Measurements from ENCODE around the gene ETV6.

Gene ETV6

DNA sequence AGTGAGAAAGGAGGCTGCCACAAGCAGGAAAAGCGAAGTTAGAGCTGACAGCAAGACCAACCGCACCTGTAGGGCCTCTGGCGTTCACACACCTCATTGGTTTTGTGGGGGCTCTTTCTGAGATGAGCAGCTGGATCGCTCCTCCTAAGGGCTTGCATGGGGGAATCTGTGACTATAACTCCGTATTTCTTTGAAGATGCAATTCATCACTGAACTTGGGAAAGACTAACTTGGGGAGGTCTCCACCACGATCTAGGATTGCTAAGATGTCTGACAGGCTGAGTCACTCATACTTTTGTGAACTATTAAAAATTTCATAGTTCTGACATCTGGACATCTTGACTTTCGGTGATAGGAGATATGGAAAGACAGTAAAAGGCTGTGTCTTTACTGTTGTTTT lies 173.6 kb downstream of the ETV6 start:
- DNase-seq (ENCODE audit: low spot score) (peak; percentile 38), FAIRE-seq (peak; percentile 42)

DNA sequence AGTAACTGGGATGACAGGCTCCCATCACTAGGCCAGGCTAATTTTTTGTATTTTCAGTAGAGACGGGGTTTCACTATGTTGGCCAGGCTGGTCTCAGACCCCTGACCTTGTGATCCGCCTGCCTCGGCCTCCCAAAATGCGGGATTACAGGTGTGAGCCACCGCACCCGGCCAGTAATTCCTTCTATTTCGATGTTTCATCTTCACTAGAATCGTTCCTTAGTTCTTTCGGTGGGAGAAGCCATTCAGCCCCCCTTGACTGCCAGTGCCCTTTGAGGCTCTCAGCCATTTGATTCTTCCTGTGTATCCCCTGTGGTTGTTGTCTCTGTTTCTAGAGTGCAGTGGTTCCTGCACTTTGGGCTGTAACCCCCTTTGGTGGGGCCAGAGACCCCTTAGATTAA lies 174.1 kb downstream of the ETV6 start:
- DNase-seq (ENCODE audit: low spot score) (no peak), FAIRE-seq (no peak)

DNA sequence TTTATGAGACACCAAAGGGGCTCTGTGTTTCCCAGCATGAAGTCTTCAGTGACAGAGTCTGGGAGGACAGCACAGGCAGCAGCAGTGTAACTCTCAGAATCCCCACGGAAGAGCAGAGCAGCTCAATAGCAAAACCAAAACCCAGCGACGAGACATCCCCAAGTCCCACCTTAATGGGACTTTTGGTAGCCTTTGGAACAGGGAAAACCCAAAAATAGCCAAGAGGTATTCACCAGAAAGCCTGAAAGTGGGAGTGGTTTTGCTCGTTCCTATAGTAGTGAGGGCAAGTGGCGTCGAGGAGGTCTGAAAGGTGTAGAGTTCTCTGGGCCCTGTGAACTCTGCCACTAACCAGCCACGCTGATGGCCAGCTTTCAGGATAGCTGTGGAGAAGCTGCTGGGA lies 174.6 kb downstream of the ETV6 start:
- DNase-seq (ENCODE audit: low spot score) (no peak), FAIRE-seq (no peak)

DNA sequence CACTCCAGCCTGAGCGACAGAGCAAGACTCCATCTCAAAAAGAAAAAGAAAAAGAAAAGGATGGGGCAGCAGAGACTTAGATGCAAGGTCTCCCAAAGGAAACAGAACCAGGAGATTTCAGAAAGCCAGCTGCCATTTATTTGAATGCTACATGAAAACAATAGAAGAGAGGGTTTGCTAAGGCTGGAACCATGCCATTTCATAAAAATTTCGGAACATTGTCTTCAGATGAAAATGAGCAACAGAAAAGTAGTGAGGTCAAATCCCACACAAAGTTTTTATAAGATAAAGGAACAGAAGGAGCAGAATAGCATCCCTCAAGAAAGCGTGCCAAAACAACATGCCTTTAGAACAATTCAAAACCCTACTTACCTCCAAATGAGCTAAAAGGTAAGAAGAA lies 175.3 kb downstream of the ETV6 start:
- DNase-seq (ENCODE audit: low spot score) (no peak), FAIRE-seq (no peak)

DNA sequence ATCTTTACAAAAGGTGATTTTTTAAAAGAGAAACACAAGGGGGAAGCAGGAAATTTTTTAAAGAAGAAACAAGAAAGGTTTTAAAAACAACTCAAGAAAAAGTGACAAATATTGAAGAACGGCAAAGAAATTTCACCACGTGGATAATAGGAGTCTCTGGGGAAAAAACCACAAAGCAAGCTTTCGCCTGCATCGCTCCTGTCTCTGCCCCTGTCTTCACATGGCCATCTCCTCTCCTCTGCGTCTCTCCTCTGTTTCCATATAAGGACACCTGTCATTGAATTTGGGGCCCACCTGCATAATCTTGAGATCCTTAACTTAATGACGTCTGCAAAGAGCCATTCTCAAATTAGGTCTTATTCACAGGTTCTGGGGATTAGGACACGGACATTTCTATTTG lies 175.8 kb downstream of the ETV6 start:
- FAIRE-seq (no peak), DNase-seq (ENCODE audit: low spot score) (no peak)

DNA sequence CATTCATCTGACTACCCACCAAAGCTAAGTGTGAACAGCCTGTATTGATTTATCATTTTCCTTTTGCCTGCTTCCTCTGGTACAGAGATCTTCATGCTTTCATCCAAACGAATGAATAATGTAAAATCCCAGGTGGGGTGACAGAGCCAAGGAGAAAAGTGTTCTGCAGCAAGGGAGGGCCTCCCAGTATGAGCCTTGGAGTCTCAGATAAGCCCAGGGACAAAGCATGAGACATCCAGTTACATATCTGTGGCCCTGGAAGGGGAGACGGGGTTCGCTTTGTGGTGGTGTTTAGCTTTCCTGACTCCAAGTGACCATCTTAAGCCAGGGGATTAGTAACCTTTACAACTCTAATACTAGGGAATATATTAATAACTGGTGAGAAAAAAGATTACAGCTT lies 177.1 kb downstream of the ETV6 start:
- FAIRE-seq, result no peak
- no peak for DNase-seq (ENCODE audit: low spot score)

DNA sequence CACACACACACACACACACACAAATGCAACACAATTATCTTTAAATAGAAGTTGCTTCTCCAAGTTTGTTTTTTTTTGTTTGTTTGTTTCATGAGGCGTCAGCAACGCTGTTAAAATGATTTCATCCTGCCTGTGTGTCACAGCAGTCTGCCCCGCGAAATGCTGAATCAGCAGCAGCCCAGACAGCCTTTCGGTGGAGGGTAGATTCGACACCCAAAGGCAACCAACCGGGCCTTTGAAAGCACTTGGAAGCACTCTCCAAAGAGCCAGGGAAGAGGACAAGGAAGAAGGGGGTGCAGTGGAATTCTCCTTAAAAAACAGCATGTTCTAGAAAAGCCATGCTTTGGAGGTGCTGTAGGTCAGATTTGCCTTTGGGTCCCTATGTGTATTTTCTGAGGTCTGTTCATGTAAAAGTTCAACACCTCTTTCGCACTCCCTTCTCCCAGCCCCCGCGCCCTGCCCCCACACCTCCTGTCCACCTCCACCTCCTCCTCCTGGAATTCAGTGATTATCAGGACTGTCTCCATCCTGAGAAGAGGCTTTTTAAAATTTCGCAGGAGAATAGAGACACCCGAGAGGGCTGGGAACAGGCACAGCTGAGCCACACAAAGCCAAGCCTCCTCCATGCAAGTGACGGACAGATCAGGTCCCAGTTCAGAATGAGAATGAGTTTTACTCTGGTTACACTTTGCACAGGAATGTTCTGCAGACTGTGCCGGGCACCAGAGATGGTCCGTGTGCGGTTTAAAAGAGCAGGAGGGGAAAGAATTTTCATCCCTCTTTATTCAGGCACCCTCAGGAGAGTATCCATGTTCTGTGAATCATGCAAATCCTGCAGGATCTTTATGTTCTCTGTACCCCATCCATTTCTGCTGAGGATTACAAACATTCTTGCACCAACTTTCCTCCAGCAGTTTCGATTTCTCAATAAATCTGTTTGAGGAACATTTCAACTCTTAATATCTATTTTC lies 177.9 kb downstream of the ETV6 start:
- DNase-seq (ENCODE audit: low spot score), result no peak
- FAIRE-seq, result no peak

DNA sequence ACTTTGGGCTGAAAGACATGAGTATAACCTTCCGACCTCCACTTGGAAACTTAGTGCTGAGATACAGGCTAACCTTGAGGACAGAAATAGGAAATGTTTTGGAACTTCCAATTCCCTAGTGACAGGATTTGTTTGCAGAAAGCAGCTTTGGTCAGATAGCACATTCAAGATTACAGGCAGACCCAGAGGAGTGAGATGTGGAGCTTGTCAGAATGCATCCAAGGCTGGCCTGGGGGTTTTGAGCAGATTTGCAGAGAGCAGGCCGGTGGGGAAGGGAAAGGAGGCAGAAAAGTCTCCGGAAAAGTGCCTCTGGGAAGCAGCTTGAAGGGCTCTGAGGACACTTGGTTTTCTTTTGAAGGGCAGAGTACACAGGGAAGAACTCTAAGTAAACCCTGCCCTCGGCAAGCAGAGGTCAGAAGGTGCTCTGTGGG lies 180.3 kb downstream of the ETV6 start:
- no peak for FAIRE-seq
- DNase-seq (ENCODE audit: low spot score), result no peak

DNA sequence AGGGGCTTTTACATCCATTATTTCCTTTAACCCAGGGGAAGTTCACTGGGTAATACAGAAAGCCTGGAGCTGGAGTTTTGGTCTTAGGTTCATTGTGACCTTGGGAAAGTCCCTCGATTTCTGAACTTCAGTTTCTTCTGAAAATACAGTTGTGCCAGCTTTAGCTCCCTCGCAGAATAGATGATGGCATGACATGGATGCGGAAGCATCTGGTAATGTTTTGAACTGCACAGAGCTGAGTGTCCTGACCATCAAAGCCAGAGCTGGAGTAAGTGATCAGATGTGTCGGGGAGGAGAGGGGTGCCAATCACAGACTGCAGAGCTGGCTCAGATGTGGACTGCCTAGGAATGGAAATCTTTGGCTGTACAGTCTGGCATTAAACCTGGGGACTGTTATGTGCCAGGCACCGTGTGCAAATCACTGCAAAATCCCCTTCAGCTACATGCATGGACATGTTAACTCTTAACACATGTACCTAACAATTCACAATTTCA lies 180.9 kb downstream of the ETV6 start:
- DNase-seq (ENCODE audit: low spot score) (no peak), FAIRE-seq (no peak)

DNA sequence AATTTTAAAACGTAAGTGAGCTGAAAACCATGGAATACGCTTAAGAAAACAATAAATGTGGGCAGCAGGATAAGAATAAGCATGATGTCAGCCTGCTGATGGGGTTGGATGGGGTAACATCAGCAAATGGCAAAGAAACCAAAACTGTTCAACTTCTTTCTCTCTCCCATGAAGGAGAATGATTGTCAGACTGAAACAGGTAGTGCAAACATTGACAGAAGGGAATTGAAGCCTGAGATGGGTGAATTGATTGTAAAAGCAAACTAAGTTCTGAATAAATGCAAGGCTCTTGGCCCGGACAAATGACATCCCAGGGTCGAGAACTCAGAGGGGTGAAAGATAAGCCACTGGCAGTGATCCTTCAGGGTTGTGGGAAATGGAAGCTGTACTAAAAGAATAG lies 182.6 kb downstream of the ETV6 start:
- DNase-seq (ENCODE audit: low spot score), result no peak
- no peak for FAIRE-seq

DNA sequence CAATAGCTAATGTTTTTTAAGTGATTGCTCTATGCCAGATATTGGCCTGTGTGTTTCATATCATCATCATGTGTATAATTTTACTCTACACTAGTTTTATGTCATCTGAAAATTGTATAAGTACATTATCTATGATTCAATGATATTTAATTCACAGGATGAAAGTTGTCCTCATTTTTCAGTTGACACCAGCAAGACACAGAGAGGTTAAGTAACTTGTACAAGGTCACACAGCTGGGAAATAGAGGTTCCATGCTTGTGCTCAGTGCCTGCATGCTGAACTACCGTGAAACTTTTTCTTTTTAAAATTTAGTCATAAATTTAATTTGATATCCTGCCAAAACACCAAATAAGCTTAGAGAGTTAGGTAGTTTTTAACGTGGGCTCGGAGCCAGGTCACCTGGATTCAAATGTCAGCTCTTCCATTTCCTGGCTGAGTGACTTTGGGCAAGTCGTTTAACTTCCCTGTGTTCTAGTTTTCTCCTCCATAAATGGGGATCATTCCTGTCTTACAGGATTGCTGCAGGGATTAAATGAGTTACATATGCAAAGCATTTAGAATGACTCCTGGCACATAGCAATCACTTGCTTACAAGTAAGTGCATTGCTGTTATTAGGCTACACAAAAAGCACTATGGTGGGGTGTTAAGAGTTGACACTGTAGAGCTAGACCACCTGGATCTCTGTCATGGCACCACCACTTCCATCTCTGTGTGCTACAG lies 183.9 kb downstream of the ETV6 start:
- DNase-seq (ENCODE audit: low spot score) (no peak), FAIRE-seq (no peak)

DNA sequence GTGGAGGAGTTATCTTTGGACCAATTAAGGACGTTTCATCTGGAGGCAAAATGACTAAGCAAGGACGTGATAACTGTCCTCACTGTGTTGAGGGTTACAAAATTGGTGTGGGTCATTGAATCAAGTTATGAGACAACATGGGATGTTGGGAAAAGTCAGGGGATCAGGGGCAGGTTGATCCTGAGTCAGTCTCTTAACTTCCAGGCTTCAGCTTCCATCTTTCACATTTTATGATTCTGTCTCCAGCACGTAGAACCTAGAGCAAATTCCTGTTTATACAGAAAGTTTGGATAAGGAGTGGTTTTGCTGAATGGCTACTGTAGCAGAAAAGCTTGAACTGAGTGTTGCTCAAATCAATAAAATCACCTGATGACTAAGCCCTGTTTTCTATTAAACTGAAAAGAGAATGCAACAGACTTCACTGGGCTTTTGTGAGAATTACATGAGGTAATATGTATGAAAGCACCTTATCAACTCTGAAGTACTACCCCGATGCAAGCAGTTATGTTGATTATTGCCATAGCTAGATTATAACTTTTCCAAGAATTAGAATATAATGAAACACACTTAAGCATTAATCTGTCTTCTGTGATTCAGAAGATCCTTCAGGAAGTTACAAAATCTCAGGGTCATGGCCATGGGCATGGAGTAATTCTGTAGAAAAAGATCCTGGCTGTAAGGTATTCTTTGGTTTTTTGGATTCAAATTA lies 184.8 kb downstream of the ETV6 start:
- DNase-seq (ENCODE audit: low spot score) (peak; percentile 16), FAIRE-seq (peak; percentile 49)

DNA sequence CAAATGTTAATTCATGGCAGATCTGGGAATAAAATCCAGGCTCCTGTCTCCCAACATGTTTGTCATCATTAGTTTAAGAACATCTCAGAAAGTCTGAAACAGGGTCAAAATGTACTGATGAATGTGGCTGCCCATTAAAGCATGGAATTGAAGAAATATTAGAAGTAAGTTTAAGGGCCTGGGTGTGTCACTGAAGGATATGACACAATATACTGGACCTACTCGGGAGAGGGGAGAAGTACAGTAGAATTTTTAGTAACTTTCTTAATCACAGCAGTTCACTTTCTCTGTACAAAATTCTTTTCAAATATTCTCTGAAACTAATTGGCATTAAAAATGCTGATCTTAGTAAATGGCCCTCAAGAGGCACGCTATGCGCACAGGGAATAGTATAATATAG lies 185.5 kb downstream of the ETV6 start:
- DNase-seq (ENCODE audit: low spot score) (no peak), FAIRE-seq (no peak)

DNA sequence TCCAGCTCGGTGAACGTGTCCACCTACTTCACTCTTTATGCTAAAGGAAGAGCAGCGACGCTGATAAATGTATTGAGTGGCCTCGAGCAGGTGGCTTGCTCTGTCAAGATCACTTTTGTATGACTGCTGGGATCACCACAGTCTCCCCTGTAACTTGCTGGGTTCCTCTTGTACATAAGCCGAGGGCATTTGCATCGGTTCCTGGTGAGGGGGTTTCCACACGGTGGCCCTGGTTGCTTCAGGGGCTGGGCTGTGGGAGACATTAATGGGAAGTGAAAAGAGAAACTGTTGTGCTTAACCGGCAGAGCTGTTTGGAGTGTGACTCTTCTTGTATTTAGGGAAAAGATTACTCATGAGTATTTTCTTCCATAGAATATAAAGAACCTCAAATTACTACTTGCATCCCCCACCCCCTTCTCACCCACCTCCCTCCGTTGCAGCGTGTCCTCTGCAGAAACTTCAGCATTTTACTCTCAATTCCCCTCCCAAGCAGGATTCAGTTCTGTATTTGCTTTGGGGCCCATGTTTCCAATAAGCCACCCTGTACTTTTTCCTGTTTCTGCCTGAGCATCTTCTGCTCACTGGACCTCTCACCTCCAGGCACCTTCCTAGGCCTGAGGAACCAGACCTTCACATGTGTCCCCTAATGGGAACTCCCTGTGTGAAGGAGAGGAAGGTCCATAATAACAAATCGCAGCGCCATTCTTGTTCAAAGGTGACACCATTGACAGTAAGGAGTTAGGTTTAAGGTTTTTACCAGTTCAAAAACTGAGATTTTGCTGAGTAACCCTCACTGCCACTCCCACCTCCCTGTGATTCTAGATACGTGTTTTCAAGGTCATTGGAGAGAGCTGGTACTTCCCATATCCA lies 187.0 kb downstream of the ETV6 start:
- DNase-seq (ENCODE audit: low spot score), result no peak
- no peak for FAIRE-seq

DNA sequence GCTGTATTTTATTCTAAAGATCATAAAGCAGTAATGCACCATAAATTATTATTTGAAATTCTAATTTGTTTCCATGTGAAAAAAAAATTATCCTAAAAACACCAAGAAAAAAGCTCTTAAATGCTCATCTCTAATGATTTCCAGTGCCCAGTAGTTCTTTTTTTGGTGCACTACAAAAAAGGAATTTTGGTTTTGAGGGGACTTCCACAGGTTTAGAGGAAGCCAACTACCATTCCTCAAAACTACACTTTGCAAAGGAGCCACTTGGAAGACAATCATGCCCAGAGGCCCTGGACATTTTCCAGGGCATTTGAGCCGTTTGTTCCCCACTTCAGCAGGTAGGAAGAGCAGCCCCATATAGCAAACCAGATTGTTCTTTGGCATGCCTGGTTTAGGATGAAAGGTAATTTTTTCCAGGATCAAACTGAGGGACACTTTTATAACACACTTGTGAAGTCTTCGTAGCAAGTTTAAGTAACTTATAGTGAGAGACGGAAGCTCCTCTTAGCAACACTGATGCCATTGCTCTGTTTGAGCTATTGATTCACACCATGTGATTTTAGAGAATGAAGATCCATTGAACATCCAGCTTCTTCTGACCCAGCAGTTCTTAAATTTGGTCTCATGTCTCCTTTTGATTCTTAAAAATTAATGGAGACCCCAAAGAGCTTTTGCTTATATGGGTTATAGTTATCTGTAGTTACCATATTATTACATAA lies 187.9 kb downstream of the ETV6 start:
- no peak for DNase-seq (ENCODE audit: low spot score)
- no peak for FAIRE-seq

DNA sequence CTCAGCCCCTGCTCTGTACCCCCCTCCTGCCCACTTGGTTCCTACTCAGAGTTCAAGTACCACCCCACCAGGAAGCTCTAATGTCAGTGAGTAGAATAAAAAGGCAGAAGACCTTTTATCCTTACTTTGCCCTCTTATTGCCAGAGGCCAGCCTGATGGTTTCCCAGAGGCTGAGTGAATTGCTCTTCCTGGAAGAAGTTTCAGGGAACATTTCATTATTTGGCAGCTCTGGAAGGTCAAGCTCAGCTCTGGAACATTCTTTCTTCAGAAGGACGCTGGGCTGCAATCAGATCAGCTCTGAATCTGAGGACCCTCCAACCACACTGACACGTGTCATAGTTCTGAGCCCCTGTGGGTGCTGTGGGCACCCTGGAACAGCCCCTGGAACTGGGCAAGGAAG lies 188.9 kb downstream of the ETV6 start:
- DNase-seq (ENCODE audit: low spot score), result no peak
- FAIRE-seq, result no peak

DNA sequence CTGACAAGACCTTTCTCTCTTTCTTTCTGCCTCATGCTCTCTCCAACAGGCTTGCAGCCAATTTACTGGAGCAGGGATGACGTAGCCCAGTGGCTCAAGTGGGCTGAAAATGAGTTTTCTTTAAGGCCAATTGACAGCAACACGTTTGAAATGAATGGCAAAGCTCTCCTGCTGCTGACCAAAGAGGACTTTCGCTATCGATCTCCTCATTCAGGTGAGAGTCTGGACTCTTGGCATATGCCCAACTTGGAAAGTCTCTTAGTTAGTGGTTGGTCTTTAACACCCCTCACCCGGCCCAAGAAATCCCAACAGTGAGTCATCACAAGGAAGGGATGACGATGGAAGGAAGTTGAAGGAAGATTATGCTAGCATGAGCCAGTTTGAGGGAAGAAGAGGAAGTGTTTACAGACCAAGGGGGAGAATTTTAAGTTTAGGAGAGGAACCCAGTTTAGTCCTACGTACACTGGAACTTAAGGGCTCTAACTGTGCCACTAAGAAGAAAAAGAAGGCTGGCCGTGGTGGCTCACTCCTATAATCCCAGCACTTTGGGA lies 189.7 kb downstream of the ETV6 start:
- peak; percentile 68 for DNase-seq (ENCODE audit: low spot score)
- FAIRE-seq, result peak; percentile 74

DNA sequence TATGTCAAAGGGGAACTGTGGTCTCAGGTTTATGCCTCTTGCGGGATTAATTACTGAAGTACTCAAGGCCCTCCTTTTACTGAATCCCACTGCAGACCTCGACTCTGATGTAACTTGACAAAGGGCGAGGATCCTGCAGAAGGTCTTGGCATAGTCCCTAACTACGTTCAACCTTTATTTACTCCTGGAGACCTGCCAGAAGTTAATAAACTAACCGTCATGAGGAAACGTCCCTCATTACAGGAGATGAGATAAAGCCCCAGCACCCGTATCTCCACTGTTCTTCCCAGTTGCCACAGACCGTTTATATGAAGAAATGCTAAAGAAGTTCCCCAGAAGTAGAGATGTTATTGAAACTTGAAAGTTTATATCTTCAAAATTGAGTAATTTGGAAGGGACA lies 190.9 kb downstream of the ETV6 start:
- no peak for FAIRE-seq
- DNase-seq (ENCODE audit: low spot score), result no peak

DNA sequence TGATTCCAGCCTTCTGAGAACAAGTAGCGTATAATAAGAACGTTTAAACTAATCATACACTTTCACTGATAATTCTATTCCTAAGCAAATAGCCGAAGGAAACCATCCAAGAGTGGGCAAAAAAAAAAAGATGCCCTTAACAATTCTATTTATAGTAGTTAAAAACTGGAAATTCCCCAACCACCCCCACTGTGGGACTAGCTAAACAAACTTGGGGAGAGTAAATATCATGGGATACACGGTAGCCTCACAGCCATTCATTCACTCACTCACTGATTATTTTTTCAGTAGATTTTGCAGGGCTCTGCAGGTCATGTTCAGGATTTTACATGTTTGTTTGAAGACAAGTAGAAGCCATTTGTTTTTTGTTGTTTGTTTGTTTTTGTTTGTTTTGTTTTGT lies 197.0 kb downstream of the ETV6 start:
- FAIRE-seq (no peak), DNase-seq (ENCODE audit: low spot score) (no peak)

DNA sequence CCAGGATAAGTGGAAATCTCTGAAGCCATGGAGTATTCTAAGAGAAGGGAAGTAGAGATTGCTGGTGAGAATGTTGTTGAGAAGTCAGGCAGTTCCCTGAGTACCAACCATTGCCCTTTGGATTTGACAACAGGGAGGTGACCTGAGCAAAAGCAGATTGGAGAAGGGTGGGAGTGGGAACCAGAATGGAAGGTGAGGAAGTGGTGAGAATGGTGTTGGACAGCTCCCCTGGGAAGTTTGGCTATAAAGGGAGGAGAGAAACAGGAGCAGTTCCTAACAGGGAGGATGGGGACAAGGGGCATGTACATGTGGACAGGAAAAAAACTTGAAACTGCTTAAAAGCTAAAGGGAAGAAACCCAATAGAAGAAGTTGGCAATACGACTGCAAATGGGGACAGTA lies 198.1 kb downstream of the ETV6 start:
- FAIRE-seq (no peak), DNase-seq (ENCODE audit: low spot score) (no peak)

Data from RCC 7860 (cell line).